Kidney capillary endothelial cell (primary cell): ENCODE data around the gene ARHGAP12.
"Not testable (repeated sequence)": the region's sequence is repeated elsewhere in the genome, so short reads cannot be mapped to it uniquely, and the experiment has no call there.

Source experiments
- DNase-seq: peaks from one replicate; pipeline ENCODE4 v3.0.0-alpha.2; 2018; ENCODE audit warnings: low spot score

The ARHGAP12 gene, protein sequence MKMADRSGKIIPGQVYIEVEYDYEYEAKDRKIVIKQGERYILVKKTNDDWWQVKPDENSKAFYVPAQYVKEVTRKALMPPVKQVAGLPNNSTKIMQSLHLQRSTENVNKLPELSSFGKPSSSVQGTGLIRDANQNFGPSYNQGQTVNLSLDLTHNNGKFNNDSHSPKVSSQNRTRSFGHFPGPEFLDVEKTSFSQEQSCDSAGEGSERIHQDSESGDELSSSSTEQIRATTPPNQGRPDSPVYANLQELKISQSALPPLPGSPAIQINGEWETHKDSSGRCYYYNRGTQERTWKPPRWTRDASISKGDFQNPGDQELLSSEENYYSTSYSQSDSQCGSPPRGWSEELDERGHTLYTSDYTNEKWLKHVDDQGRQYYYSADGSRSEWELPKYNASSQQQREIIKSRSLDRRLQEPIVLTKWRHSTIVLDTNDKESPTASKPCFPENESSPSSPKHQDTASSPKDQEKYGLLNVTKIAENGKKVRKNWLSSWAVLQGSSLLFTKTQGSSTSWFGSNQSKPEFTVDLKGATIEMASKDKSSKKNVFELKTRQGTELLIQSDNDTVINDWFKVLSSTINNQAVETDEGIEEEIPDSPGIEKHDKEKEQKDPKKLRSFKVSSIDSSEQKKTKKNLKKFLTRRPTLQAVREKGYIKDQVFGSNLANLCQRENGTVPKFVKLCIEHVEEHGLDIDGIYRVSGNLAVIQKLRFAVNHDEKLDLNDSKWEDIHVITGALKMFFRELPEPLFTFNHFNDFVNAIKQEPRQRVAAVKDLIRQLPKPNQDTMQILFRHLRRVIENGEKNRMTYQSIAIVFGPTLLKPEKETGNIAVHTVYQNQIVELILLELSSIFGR

DNA sequence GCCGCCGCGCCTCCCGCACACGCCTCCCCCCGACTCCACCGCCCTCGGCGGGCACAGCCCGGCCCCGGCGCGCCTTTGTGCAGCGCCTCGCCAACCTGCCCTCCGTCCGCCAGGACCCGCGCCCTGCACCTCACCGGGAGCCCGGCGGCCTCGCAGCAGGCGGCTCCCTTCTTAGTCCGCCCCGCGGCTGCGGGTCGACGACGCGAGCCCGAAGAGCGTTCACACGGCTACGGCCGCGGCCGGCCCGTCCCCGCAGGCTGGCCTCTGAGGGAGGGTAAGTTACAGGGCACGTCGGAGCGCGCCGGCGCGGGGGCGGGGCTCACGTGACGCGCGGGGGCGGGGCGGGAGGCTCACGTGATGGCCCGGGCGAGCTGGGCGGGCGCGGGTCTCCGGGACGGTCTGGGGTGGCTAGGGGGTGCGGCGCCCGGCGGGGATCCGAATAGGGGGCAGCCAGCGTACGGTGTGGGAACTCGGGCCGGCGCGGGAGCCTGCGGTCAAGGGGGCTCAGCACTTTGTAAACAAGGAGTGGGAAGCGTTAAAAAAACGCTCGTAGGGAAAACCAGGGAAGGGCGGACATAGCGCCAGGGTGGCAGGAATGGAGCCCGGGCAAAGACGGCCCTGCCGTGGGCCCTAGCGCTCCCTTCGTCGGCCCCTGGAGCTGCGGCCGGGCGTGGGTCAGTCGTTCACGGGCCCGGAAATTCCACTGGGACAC lies at the start of gene ARHGAP12:
ARHGAP12 (minus strand) TSS at position 283 of the 712 bp plus-strand sequence. CDS start 19,976 bp downstream, outside the sequence.
- peak; percentile 75 for DNase-seq

- DNase-seq = no peak
Measured at GRCh38 chr10:31978156-31978483, 49.5 kb upstream of the ARHGAP12 start.

- DNase-seq = peak; percentile 89
Measured at GRCh38 chr10:31977440-31978155, 49.0 kb upstream of the ARHGAP12 start.

DNA sequence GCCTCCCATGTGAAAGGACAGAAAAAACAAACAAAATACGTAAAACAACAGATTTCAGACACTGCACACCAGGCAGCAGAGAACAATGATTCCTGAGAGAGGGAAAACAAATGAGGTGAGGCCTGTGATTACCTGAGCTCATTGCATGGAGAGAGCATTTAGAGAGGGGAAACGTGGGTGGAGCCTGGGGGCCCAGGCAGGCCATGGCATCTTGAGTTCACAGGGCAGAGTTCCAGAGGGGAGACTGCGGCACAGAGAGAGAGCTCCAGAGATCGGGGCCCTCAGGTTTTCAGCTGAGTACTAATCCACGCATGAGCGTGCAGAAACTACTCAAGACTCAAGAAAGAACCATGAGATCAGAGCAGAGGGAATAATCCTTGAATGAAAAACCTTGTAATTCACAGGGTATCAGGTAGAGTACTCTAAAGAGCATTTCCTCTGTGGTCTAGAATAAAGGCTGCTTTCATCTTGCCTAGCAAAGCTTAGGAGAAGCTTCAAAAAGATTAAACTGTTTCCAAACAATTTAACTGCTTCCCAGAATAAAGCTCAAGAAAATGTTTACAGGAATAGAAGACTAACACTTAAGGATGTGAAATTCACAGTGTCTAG lies 46.6 kb upstream of the ARHGAP12 start:
- DNase-seq = no peak

- no peak for DNase-seq
Measured at GRCh38 chr10:31974434-31975124, 45.9 kb upstream of the ARHGAP12 start.

DNA sequence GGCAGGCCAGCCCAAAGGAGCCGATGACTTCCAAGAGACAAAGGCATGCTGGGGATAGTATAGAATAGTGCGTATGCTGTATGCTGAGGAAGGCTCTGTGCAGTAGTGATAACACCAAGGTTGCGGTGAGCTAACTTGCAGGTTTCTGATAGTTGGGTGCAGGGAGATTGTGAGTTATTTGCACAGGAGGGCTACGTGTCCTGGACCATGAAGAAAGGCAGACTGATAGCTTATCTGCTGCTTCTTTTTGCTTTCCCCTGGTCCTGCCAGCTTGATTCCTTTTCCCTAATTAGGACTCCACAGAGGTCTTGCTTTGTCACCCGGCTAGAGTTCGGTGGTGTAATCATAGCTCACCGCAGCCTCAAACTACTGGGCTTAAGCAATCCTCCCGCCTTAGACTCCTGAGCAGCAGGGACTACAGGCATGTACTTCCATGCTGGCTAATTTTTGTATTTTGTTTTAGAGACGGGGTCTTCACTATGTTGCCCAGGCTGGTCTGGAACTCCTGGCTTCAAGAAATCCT lies 43.9 kb upstream of the ARHGAP12 start:
- DNase-seq = no peak

GRCh38 chr10:31969847-31970246 lies 41.2 kb upstream of the ARHGAP12 start:
- not testable (repeated sequence) for DNase-seq

- DNase-seq = no peak
Measured at GRCh38 chr10:31963589-31963980, 35.0 kb upstream of the ARHGAP12 start.

DNA sequence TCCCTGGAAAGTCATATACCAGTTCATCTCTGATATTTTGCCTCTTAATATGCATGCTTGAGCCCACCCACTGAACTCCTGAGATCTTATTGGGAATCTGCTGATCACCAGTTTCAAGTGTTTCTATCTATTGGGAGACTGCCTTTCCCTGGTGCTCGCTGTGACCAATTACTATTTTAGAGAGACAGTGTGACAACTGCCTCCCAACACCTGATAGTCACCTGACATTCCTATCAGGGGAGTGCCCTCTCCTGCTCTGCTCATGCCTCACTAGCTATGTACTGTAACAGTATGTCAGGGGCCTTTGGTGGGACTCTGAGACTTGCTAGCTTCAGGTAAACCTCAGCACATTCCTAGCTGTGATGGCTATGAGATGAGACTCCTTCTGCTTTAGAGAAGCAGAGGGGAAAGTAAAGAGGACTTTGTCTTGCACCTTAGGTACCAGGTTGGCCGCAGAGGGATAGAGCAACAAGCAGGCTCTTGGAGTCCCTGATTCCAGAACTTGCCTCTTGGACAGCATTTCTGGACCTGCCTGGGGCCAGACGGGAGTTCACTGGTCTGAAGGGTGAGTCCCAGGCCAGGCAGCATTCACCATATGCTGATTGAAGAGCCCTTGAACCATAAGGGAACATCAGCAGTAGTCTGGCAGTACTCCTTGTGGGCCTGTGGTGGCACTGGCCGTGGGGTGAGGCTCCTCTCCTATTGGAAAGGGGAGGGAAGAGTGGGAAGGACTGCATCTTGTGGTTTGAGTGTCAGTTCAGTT lies 34.4 kb upstream of the ARHGAP12 start:
- no peak for DNase-seq

- no peak for DNase-seq
Measured at GRCh38 chr10:31961277-31962074, 32.8 kb upstream of the ARHGAP12 start.

DNA sequence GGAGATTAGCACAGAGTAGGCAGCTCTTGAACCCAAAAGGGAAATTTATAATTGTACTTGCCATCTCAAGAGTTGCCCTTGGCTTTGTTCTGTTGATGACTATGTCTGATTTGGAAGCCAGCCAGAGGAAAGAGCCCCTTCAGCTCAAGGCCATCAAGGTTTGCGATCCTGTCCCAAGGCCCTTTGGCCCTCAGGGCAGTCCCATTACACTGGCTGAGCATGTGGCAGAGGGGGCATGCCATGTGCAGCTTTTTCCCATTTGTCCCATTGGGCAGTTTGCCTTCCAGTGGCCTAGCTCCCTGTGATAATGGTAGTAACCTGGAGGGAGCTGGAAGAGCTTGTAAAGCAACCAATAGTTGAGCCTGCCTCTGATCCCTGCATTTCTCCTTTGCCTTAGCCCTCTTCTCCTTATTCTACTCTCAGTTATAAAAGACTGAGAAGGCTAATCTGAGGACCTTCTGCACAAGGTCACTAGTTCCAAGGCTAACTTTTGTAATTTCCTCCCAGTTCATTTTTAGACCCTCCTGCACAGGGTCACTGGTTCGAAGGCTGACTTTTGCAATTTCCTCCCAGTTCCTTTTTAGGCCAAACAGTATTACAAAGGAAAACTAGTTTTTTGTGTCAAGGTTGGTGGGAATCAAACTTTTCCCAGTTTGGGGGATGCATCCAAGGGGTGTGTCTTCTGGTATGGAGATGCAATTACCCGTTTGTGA lies 31.0 kb upstream of the ARHGAP12 start:
- DNase-seq = no peak

- no peak for DNase-seq
Measured at GRCh38 chr10:31958856-31959255, 30.2 kb upstream of the ARHGAP12 start.

GRCh38 chr10:31956200-31956946 lies 27.7 kb upstream of the ARHGAP12 start:
- no peak for DNase-seq

- no peak for DNase-seq
Measured at GRCh38 chr10:31954410-31955191, 26.0 kb upstream of the ARHGAP12 start.

DNA sequence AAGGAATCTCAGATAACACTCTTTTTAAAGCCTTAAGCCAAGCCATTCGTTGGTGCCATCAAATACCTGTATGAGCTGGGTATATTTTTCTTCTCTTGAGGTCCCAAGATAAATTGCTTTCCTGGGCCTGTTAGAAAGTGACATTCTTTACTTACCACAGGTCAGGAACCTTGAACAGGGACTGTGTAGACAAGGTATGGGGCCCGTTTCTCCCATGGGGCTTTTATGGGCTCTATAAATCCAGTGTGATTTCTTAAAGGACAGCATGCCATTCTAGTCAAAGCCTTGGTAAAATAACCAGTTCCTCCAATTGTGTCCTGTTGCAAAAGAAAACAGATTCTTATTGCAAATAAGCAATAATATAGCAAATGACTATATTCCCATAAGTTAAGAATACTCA lies 24.8 kb upstream of the ARHGAP12 start:
- DNase-seq = no peak

- no peak for DNase-seq
Measured at GRCh38 chr10:31953080-31953479, 24.4 kb upstream of the ARHGAP12 start.

- DNase-seq = no peak
Measured at GRCh38 chr10:31952066-31952465, 23.4 kb upstream of the ARHGAP12 start.
